ENCODE data around the gene RAD51B. TPM values are rescaled to one million over a fixed set of nuclear protein-coding genes. Genes with fewer than 3 reads are reported as not detected.

RAD51B gene
- total RNA-seq, 1 donor from 2014 or later = 28.5 TPM

DNA sequence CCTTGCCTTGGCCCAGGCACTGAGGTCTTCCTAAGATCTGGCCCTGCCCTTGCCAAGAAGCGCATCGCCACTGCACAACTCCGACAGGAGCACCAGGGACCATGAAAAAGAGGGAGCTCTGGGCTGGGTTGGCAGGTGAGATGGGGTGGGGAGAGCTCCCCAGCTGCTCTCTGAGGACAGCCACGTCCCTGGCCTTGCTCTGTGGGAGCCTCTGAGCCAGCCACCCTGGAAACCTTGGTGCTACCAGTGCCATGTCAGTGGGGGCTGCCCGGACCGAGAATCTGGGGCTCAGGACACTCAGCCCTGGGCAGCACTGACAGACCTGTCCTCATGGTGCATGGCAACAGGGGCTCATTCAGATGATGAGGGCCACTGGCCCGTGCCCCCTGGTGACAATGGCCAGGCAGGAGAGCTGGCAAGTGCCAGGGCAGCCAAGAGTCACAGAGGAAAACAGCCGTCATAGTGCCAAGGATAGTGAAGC lies 838.5 kb downstream of the RAD51B start:
- no peak overlapping the region for H3K4me3 ChIP-seq
- peak overlapping the region; percentile 82 for H3K27ac ChIP-seq
- peak; percentile 77 to 83 for DNase-seq (ENCODE audit: extremely low spot score in 2 of 2)
- intact Hi-C loops (cut with DNase I) = no loop called here
- H3K9me3 ChIP-seq = no peaks in the 10 kb centered on the region
- H3K36me3 ChIP-seq = no peaks in the 10 kb centered on the region
- no peaks in the 10 kb centered on the region for H3K27me3 ChIP-seq
- H3K4me1 ChIP-seq = peaks cover 50% of the 10 kb centered on the region
- TF ChIP-seq POLR2AphosphoS5 (IDR thresholded peaks at IDR 0.05; ENCODE audit: insufficient read depth in 1 of 2, low read depth in 1 of 2) (no peak), POLR2A (IDR thresholded peaks at IDR 0.05) (no peak)
- TF ChIP-seq, protein P1, sequence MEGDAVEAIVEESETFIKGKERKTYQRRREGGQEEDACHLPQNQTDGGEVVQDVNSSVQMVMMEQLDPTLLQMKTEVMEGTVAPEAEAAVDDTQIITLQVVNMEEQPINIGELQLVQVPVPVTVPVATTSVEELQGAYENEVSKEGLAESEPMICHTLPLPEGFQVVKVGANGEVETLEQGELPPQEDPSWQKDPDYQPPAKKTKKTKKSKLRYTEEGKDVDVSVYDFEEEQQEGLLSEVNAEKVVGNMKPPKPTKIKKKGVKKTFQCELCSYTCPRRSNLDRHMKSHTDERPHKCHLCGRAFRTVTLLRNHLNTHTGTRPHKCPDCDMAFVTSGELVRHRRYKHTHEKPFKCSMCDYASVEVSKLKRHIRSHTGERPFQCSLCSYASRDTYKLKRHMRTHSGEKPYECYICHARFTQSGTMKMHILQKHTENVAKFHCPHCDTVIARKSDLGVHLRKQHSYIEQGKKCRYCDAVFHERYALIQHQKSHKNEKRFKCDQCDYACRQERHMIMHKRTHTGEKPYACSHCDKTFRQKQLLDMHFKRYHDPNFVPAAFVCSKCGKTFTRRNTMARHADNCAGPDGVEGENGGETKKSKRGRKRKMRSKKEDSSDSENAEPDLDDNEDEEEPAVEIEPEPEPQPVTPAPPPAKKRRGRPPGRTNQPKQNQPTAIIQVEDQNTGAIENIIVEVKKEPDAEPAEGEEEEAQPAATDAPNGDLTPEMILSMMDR (IDR thresholded peaks at IDR 0.05) = no peak

DNA sequence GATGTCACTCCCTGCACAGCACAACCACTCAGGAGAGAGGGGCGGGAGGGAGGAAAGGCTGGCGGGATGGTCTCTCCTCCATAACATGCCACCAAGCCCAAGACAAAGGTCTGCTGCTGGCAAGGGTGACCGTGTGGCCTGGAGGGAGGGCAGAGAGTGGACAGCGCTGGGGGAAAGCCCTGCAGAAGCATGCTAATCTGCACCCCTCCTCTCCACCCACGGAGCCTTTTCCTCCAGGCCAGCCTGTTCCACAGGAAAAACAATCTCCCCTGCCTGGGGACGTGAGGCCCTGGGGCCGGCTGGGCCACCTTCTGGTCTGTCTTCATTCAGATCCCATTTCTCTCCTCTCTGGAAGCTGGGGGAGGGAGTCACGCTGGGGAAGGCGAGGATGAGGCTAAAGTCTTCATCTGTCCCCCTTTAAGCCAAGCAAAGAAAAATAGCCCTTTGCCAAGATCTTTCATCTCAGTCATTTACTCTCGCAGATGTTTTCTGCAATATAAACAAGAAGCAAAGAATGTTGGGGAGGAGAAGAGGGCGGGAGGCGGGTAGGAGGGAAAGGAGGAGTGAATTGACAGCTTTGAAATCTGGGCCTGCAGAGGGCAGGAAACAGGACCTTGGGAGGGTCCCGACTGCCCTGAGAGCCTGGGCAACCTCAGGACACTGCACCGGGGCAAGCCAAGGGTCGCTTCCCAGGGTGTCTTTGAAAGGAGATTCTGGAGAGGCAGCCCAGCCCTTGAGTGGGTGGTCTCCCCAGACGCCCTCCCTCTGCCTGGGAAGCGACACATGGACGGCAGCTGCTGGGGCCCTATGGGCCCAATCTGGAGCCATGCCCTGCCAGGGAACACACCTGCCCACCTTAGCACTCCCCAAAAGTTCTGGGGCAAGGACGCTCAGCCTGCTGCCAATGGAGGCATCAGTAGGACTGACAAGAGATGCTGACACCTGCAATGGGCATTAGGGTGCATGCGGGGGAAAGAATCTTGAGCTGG lies 839.7 kb downstream of the RAD51B start:
- H3K9me3 ChIP-seq = no peaks in the 10 kb centered on the region
- no peaks in the 10 kb centered on the region for H3K36me3 ChIP-seq
- peak; percentile 89 to 90 for DNase-seq (ENCODE audit: extremely low spot score in 2 of 2)
- TF ChIP-seq POLR2AphosphoS5 (IDR thresholded peaks at IDR 0.05; ENCODE audit: insufficient read depth in 1 of 2, low read depth in 1 of 2) = peak; percentile 35 to 58
- TF ChIP-seq, protein P1 (IDR thresholded peaks at IDR 0.05) = no peak
- peak overlapping the region; percentile 82 for H3K27ac ChIP-seq
- no peak overlapping the region for H3K4me3 ChIP-seq
- intact Hi-C loops (cut with DNase I) = no loop called here
- H3K4me1 ChIP-seq = peaks cover 58% of the 10 kb centered on the region
- H3K27me3 ChIP-seq = no peaks in the 10 kb centered on the region

DNA sequence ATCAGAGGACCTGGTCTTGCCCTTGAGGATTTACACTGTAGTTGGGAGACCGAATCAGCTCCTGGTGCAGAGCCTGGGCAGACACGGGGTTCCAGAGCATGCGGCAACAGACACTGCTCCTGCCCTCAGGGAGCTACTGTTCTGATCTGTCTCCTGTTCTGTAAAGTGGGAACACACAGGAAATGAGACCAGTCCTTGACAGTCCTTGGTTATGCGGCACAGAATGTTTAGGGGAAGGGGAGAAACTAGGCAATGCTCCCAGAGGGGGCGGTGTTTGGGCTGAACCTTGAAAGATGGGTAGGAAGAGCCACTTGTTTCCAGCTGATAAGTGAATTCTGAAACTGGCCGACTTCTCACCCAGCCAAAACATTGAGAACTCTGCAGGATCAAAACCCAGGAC lies 840.9 kb downstream of the RAD51B start:
- Histone ChIP-seq H3K9me3 (no peaks in the 10 kb centered on the region), H3K27me3 (no peaks in the 10 kb centered on the region), H3K36me3 (no peaks in the 10 kb centered on the region), H3K4me3 (no peak overlapping the region), H3K4me1 (peaks cover 58% of the 10 kb centered on the region), H3K27ac (peak overlapping the region; percentile 82)
- DNase-seq (ENCODE audit: extremely low spot score in 2 of 2) = peak in 1 of 2 donors; percentile 46
- intact Hi-C loops (cut with DNase I) = loop anchor here (10.0 kb wide), 1 partner anchor 116 kb away; no protein-coding TSS in a partner anchor
- no peak for TF ChIP-seq POLR2A (IDR thresholded peaks at IDR 0.05)
- TF ChIP-seq, protein P1 (IDR thresholded peaks at IDR 0.05) = no peak
- TF ChIP-seq POLR2AphosphoS5 (IDR thresholded peaks at IDR 0.05; ENCODE audit: insufficient read depth in 1 of 2, low read depth in 1 of 2) = no peak

DNA sequence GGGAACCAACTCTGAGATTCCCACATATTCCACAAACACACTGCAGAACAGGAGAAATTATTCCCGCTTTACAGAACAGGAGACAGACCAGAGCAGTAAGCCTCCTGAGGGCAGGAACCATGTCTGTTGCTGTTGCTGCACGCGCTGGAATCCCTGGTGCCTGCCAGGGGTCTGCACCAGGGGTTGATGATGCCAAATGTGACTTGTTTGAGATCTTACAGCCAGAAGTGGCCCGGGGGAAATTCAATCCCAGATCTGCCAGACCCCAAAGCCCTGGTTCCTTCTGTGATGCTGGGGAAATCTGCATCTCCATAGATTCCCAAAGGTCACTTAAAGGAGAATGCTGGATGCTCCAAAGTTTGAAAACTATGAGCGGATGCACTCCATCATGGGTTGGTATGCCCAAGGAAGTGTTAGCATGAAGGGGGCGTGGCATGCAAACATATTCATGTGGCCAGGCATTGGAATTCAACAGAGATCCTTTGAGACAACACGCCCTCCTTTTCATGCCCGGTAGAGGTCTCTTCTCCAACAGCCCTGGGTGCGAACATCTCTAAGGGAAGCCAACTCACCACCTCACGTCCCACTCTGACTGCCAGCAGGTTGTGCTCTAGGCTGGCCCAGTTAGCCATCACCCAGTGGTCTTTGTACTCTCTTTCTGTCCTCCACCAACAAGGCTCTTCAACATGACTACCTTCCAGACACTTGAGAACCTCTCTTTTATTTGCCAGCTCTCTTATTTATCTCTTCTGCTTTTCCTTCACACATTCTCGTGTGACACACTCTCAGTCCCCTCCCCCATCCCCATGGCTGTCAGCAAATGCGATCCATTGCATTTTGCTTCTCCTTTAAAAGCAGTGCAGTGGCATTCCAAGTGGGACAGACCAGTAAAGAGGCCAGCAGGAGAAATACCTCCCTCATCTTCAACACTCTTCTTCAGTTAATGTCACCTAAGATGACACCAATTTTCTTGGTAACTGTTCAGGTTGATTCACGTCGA lies 841.9 kb downstream of the RAD51B start:
- H3K4me1 ChIP-seq = peaks cover 58% of the 10 kb centered on the region
- no peaks in the 10 kb centered on the region for H3K27me3 ChIP-seq
- peak overlapping the region; percentile 87 for H3K27ac ChIP-seq
- H3K9me3 ChIP-seq = no peaks in the 10 kb centered on the region
- H3K36me3 ChIP-seq = no peaks in the 10 kb centered on the region
- DNase-seq (ENCODE audit: extremely low spot score in 2 of 2) = peak; percentile 52 to 60
- TF ChIP-seq, protein P1 (IDR thresholded peaks at IDR 0.05) = no peak
- no peak for TF ChIP-seq POLR2A (IDR thresholded peaks at IDR 0.05)
- TF ChIP-seq POLR2AphosphoS5 (IDR thresholded peaks at IDR 0.05; ENCODE audit: insufficient read depth in 1 of 2, low read depth in 1 of 2) = no peak
- no peak overlapping the region for H3K4me3 ChIP-seq
- intact Hi-C loops (cut with DNase I) = loop anchor here (10.0 kb wide), 1 partner anchor 117 kb away; no protein-coding TSS in a partner anchor

All from vagina (tissue), 2 donors.